Thyroid gland (tissue), 4 donors: ENCODE results near the gene EMP1.
A peak's percentile ranks its signal among the peaks of the same experiment; 100 is the strongest.

Source experiments
- CTCF ChIP-seq, 6 experiments: fragments of 200-600 bp in 3 of 6; fragments of 450-650 bp in 3 of 6; sonication (generic) in 3 of 6; IDR thresholded peaks; one replicate each; pipeline ENCODE4 v1.5.1; 2016 to 2019; ENCODE audit warnings: antibody characterized with exemption in 6 of 6, mild to moderate bottlenecking in 2 of 6, inconsistent platforms in 1 of 6, moderate library complexity in 1 of 6
- POLR2A ChIP-seq, 2 donors: fragments of 450-650 bp; IDR thresholded peaks; one replicate each; pipeline ENCODE4 v1.6.1; 2017; ENCODE audit warnings: antibody characterized with exemption in 2 of 2, mild to moderate bottlenecking in 2 of 2, moderate library complexity in 1 of 2

- TF ChIP-seq CTCF (IDR thresholded peaks at IDR 0.05) = no peak
- peak in 1 of 2 donors; percentile 34 for TF ChIP-seq POLR2A (IDR thresholded peaks at IDR 0.05)
These were observed 24.3 kb upstream of the EMP1 start for GRCh38 chr12:13171921-13172859.
